ENCODE data around the gene TEAD1. TPM values are rescaled to one million over a fixed set of nuclear protein-coding genes. Genes with fewer than 3 reads are reported as not detected.

Gene TEAD1
- total RNA-seq, 1 experiment from 2014 or later = 106 TPM

GRCh38 chr11:12809864-12810567, 135.8 kb downstream of the TEAD1 start:
- no peak overlapping the region for H3K4me2 ChIP-seq
- no peak overlapping the region for H3K27ac ChIP-seq
- no peaks in the 10 kb centered on the region for H3K36me3 ChIP-seq (ENCODE audit: low read depth)
- DNase-seq = no peak
- no TSS peak for BruUV-seq (replicated peaks)
- no peak for TF ChIP-seq CTCF (conservative IDR thresholded peaks at IDR 0.05)
- TF ChIP-seq EZH2 (IDR thresholded peaks at IDR 0.05; ENCODE audit: low read depth) = no peak
- intact Hi-C loops (cut with micrococcal nuclease; ENCODE audit: unreplicated experiment) = loop anchor here (5.0 to 10.0 kb wide), 2 partner anchors 55 to 77 kb away; no protein-coding TSS in a partner anchor
- H3K9me3 ChIP-seq (ENCODE audit: insufficient read depth, low read depth) = no peaks in the 10 kb centered on the region
- H3K9me2 ChIP-seq (ENCODE audit: insufficient read depth) = no peaks in the 10 kb centered on the region
- POLR2A ChIA-PET (ENCODE audit: unreplicated experiment) = interaction anchor here (0.6 kb wide), 1 partner anchor 87 kb away, joined by 6 read pairs; no protein-coding TSS in a partner anchor
- H3K4me1 ChIP-seq (replicated peaks; ENCODE audit: insufficient read depth) = peaks cover 41% of the 10 kb centered on the region
- peaks cover 4% of the 10 kb centered on the region; the same call in 1 of the 2 replicates for H3F3A ChIP-seq (ENCODE audit: insufficient read depth, low read depth)
- peaks cover 95% of the 10 kb centered on the region for H3K79me2 ChIP-seq (ENCODE audit: low read depth)
- H4K20me1 ChIP-seq (ENCODE audit: insufficient read depth) = no peaks in the 10 kb centered on the region
- CTCF ChIA-PET = no interaction called here
- H3K27me3 ChIP-seq (ENCODE audit: insufficient read depth, low read depth) = no peaks in the 10 kb centered on the region
- H3K4me3 ChIP-seq = no peak overlapping the region
- H2AFZ ChIP-seq = no peak overlapping the region

GRCh38 chr11:12810568-12810894, 136.3 kb downstream of the TEAD1 start:
- Histone ChIP-seq H3K4me1 (replicated peaks; ENCODE audit: insufficient read depth) (peaks cover 40% of the 10 kb centered on the region), H3K79me2 (ENCODE audit: low read depth) (peaks cover 95% of the 10 kb centered on the region), H2AFZ (no peak overlapping the region), H3K27me3 (ENCODE audit: insufficient read depth, low read depth) (no peaks in the 10 kb centered on the region), H3K9me3 (ENCODE audit: insufficient read depth, low read depth) (no peaks in the 10 kb centered on the region), H3K36me3 (ENCODE audit: low read depth) (no peaks in the 10 kb centered on the region), H4K20me1 (ENCODE audit: insufficient read depth) (no peaks in the 10 kb centered on the region), H3K4me2 (no peak overlapping the region), H3K27ac (no peak overlapping the region), H3F3A (ENCODE audit: insufficient read depth, low read depth) (peaks cover 4% of the 10 kb centered on the region; the same call in 1 of the 2 replicates), H3K4me3 (no peak overlapping the region), H3K9me2 (ENCODE audit: insufficient read depth) (no peaks in the 10 kb centered on the region)
- intact Hi-C loops (cut with micrococcal nuclease; ENCODE audit: unreplicated experiment) = loop anchor here (5.0 kb wide), 1 partner anchor 77 kb away; no protein-coding TSS in a partner anchor
- POLR2A ChIA-PET (ENCODE audit: unreplicated experiment) = no interaction called here
- CTCF ChIA-PET = no interaction called here
- BruUV-seq (replicated peaks) = no TSS peak
- DNase-seq = no peak
- no peak for TF ChIP-seq CTCF (conservative IDR thresholded peaks at IDR 0.05)
- no peak for TF ChIP-seq EZH2 (IDR thresholded peaks at IDR 0.05; ENCODE audit: low read depth)

GRCh38 chr11:12811861-12812260, 137.6 kb downstream of the TEAD1 start:
- Histone ChIP-seq H3K36me3 (ENCODE audit: low read depth) (no peaks in the 10 kb centered on the region), H3F3A (ENCODE audit: insufficient read depth, low read depth) (peaks cover 4% of the 10 kb centered on the region; the same call in 1 of the 2 replicates), H3K27ac (no peak overlapping the region), H3K4me3 (no peak overlapping the region), H3K27me3 (ENCODE audit: insufficient read depth, low read depth) (no peaks in the 10 kb centered on the region), H3K4me2 (no peak overlapping the region), H3K4me1 (replicated peaks; ENCODE audit: insufficient read depth) (peaks cover 30% of the 10 kb centered on the region), H3K9me3 (ENCODE audit: insufficient read depth, low read depth) (no peaks in the 10 kb centered on the region), H3K9me2 (ENCODE audit: insufficient read depth) (no peaks in the 10 kb centered on the region), H4K20me1 (ENCODE audit: insufficient read depth) (no peaks in the 10 kb centered on the region), H2AFZ (no peak overlapping the region), H3K79me2 (ENCODE audit: low read depth) (peaks cover 95% of the 10 kb centered on the region)
- no peak for DNase-seq
- no TSS peak for BruUV-seq (replicated peaks)
- TF ChIP-seq EZH2 (IDR thresholded peaks at IDR 0.05; ENCODE audit: low read depth) (no peak), CTCF (conservative IDR thresholded peaks at IDR 0.05) (no peak)
- ChIA-PET CTCF (no interaction called here), POLR2A (ENCODE audit: unreplicated experiment) (no interaction called here)
- intact Hi-C loops (cut with micrococcal nuclease; ENCODE audit: unreplicated experiment) = loop anchor here (5.0 kb wide), 1 partner anchor 75 kb away; no protein-coding TSS in a partner anchor
